Ishikawa (cell line): Measurements from ENCODE around the gene NEAT1.

Source experiments
- EGR1 ChIP-seq: IDR thresholded peaks from 2 replicates; pipeline ENCODE4 v1.6.1; 2012
- EP300 ChIP-seq: IDR thresholded peaks from 2 replicates; pipeline ENCODE4 v1.6.1; 2012; ENCODE audit warnings: borderline replicate concordance
- FOXM1 ChIP-seq: IDR thresholded peaks from 2 replicates; pipeline ENCODE4 v1.6.1; 2012; ENCODE audit warnings: low read depth, borderline replicate concordance
- NFIC ChIP-seq: IDR thresholded peaks from 2 replicates; pipeline ENCODE4 v1.6.1; 2012
- RAD21 ChIP-seq: IDR thresholded peaks from 2 replicates; pipeline ENCODE4 v1.6.1; 2012; ENCODE audit warnings: low read depth
- TAF1 ChIP-seq: IDR thresholded peaks from 2 replicates; pipeline ENCODE4 v1.6.1; 2012; ENCODE audit warnings: low read depth, mild to moderate bottlenecking
- TCF12 ChIP-seq: IDR thresholded peaks from 2 replicates; pipeline ENCODE4 v1.6.1; 2012; ENCODE audit warnings: low read depth
- TEAD4 ChIP-seq: IDR thresholded peaks from 2 replicates; pipeline ENCODE4 v1.6.1; 2012
- YY1 ChIP-seq: IDR thresholded peaks from 2 replicates; pipeline ENCODE4 v1.6.1; 2012; ENCODE audit warnings: low read depth
- TF ChIP-seq, protein P1 (sequence below): IDR thresholded peaks from 2 replicates; pipeline ENCODE4 v1.6.1; 2012; ENCODE audit warnings: low read depth, mild to moderate bottlenecking
- TF ChIP-seq, protein P2 (sequence below): IDR thresholded peaks from 2 replicates; pipeline ENCODE4 v1.6.1; 2012
- TF ChIP-seq, protein P3 (sequence below): IDR thresholded peaks from 2 replicates; pipeline ENCODE4 v1.6.1; 2012

DNA sequence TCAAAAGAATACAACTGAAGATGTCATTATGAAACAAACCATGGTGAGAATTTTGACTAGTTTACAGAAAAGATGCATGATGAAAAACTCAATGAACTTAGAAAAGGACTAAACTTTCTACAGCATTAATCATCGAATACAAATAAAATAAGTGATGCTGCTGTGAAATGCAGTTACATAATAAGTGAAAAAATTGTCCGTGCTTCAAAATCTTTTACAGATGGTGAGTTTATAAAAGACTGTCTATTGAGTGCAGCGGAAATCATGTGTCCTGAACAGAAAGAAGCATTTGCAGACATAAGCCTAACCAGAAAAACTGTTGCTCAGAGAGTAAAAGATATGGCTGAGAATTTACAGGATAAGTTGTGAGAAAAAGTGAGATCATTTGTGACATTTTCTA, 33.8 kb downstream of the NEAT1 start:
- TF ChIP-seq TAF1 (no peak), RAD21 (no peak), EP300 (no peak), NFIC (no peak), FOXM1 (no peak), YY1 (no peak), TCF12 (no peak), EGR1 (no peak), TEAD4 (no peak)
- TF ChIP-seq, protein P1, sequence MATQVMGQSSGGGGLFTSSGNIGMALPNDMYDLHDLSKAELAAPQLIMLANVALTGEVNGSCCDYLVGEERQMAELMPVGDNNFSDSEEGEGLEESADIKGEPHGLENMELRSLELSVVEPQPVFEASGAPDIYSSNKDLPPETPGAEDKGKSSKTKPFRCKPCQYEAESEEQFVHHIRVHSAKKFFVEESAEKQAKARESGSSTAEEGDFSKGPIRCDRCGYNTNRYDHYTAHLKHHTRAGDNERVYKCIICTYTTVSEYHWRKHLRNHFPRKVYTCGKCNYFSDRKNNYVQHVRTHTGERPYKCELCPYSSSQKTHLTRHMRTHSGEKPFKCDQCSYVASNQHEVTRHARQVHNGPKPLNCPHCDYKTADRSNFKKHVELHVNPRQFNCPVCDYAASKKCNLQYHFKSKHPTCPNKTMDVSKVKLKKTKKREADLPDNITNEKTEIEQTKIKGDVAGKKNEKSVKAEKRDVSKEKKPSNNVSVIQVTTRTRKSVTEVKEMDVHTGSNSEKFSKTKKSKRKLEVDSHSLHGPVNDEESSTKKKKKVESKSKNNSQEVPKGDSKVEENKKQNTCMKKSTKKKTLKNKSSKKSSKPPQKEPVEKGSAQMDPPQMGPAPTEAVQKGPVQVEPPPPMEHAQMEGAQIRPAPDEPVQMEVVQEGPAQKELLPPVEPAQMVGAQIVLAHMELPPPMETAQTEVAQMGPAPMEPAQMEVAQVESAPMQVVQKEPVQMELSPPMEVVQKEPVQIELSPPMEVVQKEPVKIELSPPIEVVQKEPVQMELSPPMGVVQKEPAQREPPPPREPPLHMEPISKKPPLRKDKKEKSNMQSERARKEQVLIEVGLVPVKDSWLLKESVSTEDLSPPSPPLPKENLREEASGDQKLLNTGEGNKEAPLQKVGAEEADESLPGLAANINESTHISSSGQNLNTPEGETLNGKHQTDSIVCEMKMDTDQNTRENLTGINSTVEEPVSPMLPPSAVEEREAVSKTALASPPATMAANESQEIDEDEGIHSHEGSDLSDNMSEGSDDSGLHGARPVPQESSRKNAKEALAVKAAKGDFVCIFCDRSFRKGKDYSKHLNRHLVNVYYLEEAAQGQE = no peak
- TF ChIP-seq, protein P2, sequence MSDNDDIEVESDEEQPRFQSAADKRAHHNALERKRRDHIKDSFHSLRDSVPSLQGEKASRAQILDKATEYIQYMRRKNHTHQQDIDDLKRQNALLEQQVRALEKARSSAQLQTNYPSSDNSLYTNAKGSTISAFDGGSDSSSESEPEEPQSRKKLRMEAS = no peak
- TF ChIP-seq, protein P3, sequence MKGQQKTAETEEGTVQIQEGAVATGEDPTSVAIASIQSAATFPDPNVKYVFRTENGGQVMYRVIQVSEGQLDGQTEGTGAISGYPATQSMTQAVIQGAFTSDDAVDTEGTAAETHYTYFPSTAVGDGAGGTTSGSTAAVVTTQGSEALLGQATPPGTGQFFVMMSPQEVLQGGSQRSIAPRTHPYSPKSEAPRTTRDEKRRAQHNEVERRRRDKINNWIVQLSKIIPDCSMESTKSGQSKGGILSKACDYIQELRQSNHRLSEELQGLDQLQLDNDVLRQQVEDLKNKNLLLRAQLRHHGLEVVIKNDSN = no peak
